ENCODE measurements around the gene FASN.
A peak's percentile ranks its signal among the peaks of the same experiment; 100 is the strongest.

FASN gene

GRCh38 chr17:82076785-82077591 is 21.0 kb downstream of the FASN start:
- TF ChIP-seq, protein P1, sequence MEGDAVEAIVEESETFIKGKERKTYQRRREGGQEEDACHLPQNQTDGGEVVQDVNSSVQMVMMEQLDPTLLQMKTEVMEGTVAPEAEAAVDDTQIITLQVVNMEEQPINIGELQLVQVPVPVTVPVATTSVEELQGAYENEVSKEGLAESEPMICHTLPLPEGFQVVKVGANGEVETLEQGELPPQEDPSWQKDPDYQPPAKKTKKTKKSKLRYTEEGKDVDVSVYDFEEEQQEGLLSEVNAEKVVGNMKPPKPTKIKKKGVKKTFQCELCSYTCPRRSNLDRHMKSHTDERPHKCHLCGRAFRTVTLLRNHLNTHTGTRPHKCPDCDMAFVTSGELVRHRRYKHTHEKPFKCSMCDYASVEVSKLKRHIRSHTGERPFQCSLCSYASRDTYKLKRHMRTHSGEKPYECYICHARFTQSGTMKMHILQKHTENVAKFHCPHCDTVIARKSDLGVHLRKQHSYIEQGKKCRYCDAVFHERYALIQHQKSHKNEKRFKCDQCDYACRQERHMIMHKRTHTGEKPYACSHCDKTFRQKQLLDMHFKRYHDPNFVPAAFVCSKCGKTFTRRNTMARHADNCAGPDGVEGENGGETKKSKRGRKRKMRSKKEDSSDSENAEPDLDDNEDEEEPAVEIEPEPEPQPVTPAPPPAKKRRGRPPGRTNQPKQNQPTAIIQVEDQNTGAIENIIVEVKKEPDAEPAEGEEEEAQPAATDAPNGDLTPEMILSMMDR (IDR thresholded peaks at IDR 0.05; ENCODE audit: extremely low read depth, insufficient read depth, missing control alignments): no peak
- DNase-seq (ENCODE audit: low spot score): no peak
- in situ Hi-C loops (cut with MboI; ENCODE audit: low pct_unique_long_range_greater_than_20kb, low sequenced_read_pairs, unreplicated experiment): no loop called here

GRCh38 chr17:82076018-82076784 is 21.8 kb downstream of the FASN start:
- in situ Hi-C loops (cut with MboI; ENCODE audit: low pct_unique_long_range_greater_than_20kb, low sequenced_read_pairs, unreplicated experiment): no loop called here
- no peak for DNase-seq (ENCODE audit: low spot score)
- TF ChIP-seq, protein P1 (IDR thresholded peaks at IDR 0.05; ENCODE audit: extremely low read depth, insufficient read depth, missing control alignments): no peak

DNA sequence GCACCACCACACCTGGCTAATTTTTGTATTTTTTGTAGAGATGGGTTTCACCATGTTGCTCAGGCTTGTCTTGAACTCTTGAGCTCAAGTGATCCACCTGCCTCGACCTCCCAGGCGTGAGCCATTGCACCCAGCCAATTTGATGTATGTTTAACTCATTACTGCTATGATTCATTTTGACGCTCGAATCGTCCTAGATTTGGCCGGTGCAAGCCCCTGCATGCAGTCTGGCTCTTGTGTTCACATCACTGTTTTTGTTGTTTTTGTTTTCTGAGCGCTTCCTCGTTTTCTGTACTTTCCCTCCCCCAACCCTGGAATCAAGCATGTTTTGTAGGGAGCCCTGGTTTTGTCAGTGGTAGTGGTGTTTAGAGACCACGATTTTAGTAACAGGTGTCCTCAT is 24.6 kb downstream of the FASN start:
- DNase-seq (ENCODE audit: low spot score): no peak
- in situ Hi-C loops (cut with MboI; ENCODE audit: low pct_unique_long_range_greater_than_20kb, low sequenced_read_pairs, unreplicated experiment): no loop called here
- TF ChIP-seq, protein P1 (IDR thresholded peaks at IDR 0.05; ENCODE audit: extremely low read depth, insufficient read depth, missing control alignments): no peak

GRCh38 chr17:82072827-82073226 is 25.2 kb downstream of the FASN start:
- in situ Hi-C loops (cut with MboI; ENCODE audit: low pct_unique_long_range_greater_than_20kb, low sequenced_read_pairs, unreplicated experiment): no loop called here
- no peak for DNase-seq (ENCODE audit: low spot score)
- TF ChIP-seq, protein P1 (IDR thresholded peaks at IDR 0.05; ENCODE audit: extremely low read depth, insufficient read depth, missing control alignments): no peak

DNA sequence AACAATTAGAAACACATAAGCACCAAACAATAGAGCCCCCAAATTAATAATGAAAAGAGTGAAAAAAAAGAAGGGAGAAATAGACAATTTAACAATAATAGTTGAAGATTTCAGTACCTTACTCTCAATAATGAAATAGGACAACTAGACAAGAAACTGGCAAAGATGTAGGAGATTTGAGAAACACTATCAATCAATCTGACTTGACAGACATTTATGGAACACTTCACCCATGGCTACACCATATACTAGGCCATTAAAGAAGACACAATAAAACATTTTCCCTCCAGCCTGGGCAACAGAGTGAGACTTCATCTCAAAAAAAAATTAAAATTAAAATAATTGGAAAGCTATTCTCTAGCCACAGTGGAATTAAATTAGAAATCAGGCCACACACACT is 27.4 kb downstream of the FASN start:
- DNase-seq (ENCODE audit: low spot score): no peak
- in situ Hi-C loops (cut with MboI; ENCODE audit: low pct_unique_long_range_greater_than_20kb, low sequenced_read_pairs, unreplicated experiment): no loop called here
- TF ChIP-seq, protein P1 (IDR thresholded peaks at IDR 0.05; ENCODE audit: extremely low read depth, insufficient read depth, missing control alignments): no peak

DNA sequence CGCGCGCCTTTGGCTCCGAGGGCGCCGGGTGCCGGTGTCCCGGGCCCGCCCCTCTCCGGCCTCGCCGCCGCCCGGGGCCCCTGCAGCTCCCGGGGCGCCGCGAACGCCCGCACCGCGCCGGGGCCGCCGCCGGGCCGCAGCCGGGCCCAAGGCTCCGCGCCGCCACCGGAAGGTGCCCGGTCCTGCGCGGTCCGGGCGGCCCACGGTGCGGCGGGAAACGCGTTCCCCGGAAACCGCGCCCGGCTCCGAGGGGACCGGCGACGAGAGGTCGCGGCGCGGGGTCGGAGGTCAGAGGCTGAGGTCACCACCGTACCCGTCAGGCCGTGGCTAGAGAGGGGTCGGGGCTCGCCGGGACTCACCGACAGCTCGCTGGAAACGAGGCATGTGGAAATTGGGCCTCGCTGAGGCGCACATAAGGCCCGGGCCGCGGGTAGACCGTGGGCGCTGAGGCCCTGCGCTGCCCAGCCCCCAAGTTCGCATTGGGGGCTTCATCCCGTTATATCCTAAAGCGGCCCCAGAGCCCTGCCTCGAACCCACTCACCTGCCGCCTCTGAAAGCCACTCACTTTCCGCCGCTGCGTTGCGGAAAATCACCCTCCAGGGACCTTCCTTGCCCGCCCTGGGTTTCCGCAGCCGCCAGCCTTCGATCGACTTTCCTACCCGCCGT is 32.3 kb downstream of the FASN start, which contains the start of gene DUS1L:
TSS of gene DUS1L (minus strand) at position 167 of the 666 bp plus-strand sequence. CDS start 745 bp downstream, outside the sequence.
- in situ Hi-C loops (cut with MboI; ENCODE audit: low pct_unique_long_range_greater_than_20kb, low sequenced_read_pairs, unreplicated experiment): no loop called here
- TF ChIP-seq, protein P1 (IDR thresholded peaks at IDR 0.05; ENCODE audit: extremely low read depth, insufficient read depth, missing control alignments): no peak
- DNase-seq (ENCODE audit: low spot score): peak; percentile 96

Measured in GM13977 (cell line).